GM12878 (cell line): ENCODE measurements around the gene CAPN14.

ENCODE experiments used
- CHD2 ChIP-seq: IDR thresholded peaks from 2 replicates; pipeline ENCODE4 v1.6.1; 2011; ENCODE audit warnings: low read depth, low read length, improper control_type of control experiment, borderline replicate concordance
- CTCF ChIP-seq, 3 experiments: IDR thresholded peaks in 2 of 3; conservative IDR thresholded peaks in 1 of 3; 2 replicates each; pipeline ENCODE4 v1.5.1; 2011; ENCODE audit warnings: low read depth in 3 of 3, low read length in 3 of 3, mild to moderate bottlenecking in 3 of 3, control low read depth in 2 of 3, moderate library complexity in 2 of 3, inconsistent platforms in 1 of 3, mixed read lengths in 1 of 3; ENCODE audit not compliant: control insufficient read depth in 2 of 3, insufficient read depth in 1 of 3; ENCODE audit errors: extremely low read depth in 1 of 3
- GATAD2B ChIP-seq: fragments of 450-650 bp; conservative IDR thresholded peaks from 2 replicates; pipeline ENCODE4 v1.6.1; 2017; ENCODE audit warnings: low read depth, mild to moderate bottlenecking, moderate library complexity

- TF ChIP-seq GATAD2B (no peak), CTCF (IDR thresholded peaks at IDR 0.05 in 2 of 3, conservative IDR thresholded peaks at IDR 0.05 in 1 of 3; ENCODE audit: control insufficient read depth in 2 of 3, extremely low read depth in 1 of 3, insufficient read depth in 1 of 3, low read depth in 3 of 3, low read length in 3 of 3) (no peak), CHD2 (no peak)
Measured at GRCh38 chr2:31168291-31168690, 49.0 kb downstream of the CAPN14 start.
